Ishikawa (cell line): Measurements from ENCODE around the gene HLCS.
A peak's percentile ranks its signal among the peaks of the same experiment; 100 is the strongest.

Experiments used
- CEBPB ChIP-seq: IDR thresholded peaks from 2 replicates; pipeline ENCODE4 v1.6.1; 2012
- CREB1 ChIP-seq: IDR thresholded peaks from 2 replicates; pipeline ENCODE4 v1.6.1; 2012; ENCODE audit warnings: low read depth
- EGR1 ChIP-seq: IDR thresholded peaks from 2 replicates; pipeline ENCODE4 v1.6.1; 2012
- EP300 ChIP-seq: IDR thresholded peaks from 2 replicates; pipeline ENCODE4 v1.6.1; 2012; ENCODE audit warnings: borderline replicate concordance
- FOXM1 ChIP-seq: IDR thresholded peaks from 2 replicates; pipeline ENCODE4 v1.6.1; 2012; ENCODE audit warnings: low read depth, borderline replicate concordance
- NFIC ChIP-seq: IDR thresholded peaks from 2 replicates; pipeline ENCODE4 v1.6.1; 2012
- RAD21 ChIP-seq: IDR thresholded peaks from 2 replicates; pipeline ENCODE4 v1.6.1; 2012; ENCODE audit warnings: low read depth
- REST ChIP-seq: IDR thresholded peaks from 2 replicates; pipeline ENCODE4 v1.6.1; 2012; ENCODE audit warnings: low read depth, mild to moderate bottlenecking
- TAF1 ChIP-seq: IDR thresholded peaks from 2 replicates; pipeline ENCODE4 v1.6.1; 2012; ENCODE audit warnings: low read depth, mild to moderate bottlenecking
- TCF12 ChIP-seq: IDR thresholded peaks from 2 replicates; pipeline ENCODE4 v1.6.1; 2012; ENCODE audit warnings: low read depth
- TEAD4 ChIP-seq: IDR thresholded peaks from 2 replicates; pipeline ENCODE4 v1.6.1; 2012
- USF1 ChIP-seq: IDR thresholded peaks from 2 replicates; pipeline ENCODE4 v1.6.1; 2012
- YY1 ChIP-seq: IDR thresholded peaks from 2 replicates; pipeline ENCODE4 v1.6.1; 2012; ENCODE audit warnings: low read depth
- ZBTB7A ChIP-seq: IDR thresholded peaks from 2 replicates; pipeline ENCODE4 v1.6.1; 2012; ENCODE audit warnings: low read depth
- TF ChIP-seq, protein P1 (sequence below): IDR thresholded peaks from 2 replicates; pipeline ENCODE4 v1.6.1; 2012

Gene HLCS

DNA sequence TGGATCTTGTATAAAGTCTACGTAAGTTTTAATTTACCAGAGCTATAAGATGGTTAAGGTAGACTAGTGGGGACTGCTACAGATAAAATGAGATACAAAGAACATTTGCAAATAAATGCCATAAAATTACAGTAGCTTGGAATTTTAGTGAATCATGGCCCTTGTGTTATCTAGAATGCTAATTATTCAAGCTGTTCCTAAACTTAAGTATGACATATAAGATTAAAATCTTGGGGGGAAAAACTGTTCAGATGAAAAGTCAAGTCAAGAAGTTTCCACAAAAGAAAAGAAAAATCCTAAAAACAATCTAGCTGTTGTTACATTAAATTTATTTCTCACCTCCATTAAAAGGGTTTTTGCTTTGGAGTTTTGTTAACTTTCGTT lies 215.9 kb downstream of the HLCS start:
- no peak for TF ChIP-seq EGR1
- TF ChIP-seq TCF12: no peak
- TF ChIP-seq ZBTB7A: no peak
- no peak for TF ChIP-seq USF1
- no peak for TF ChIP-seq CEBPB
- TF ChIP-seq NFIC: no peak
- TF ChIP-seq REST: no peak
- TF ChIP-seq RAD21: no peak
- TF ChIP-seq, protein P1, sequence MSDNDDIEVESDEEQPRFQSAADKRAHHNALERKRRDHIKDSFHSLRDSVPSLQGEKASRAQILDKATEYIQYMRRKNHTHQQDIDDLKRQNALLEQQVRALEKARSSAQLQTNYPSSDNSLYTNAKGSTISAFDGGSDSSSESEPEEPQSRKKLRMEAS: no peak
- no peak for TF ChIP-seq TAF1
- TF ChIP-seq CREB1: no peak
- no peak for TF ChIP-seq FOXM1
- no peak for TF ChIP-seq EP300
- TF ChIP-seq YY1: no peak
- TF ChIP-seq TEAD4: no peak

- no peak for TF ChIP-seq CEBPB
- no peak for TF ChIP-seq TEAD4
- no peak for TF ChIP-seq EP300
- no peak for TF ChIP-seq NFIC
- no peak for TF ChIP-seq ZBTB7A
- no peak for TF ChIP-seq TAF1
- no peak for TF ChIP-seq REST
- TF ChIP-seq, protein P1: no peak
These were observed 216.4 kb downstream of the HLCS start for GRCh38 chr21:36749935-36750575.

DNA sequence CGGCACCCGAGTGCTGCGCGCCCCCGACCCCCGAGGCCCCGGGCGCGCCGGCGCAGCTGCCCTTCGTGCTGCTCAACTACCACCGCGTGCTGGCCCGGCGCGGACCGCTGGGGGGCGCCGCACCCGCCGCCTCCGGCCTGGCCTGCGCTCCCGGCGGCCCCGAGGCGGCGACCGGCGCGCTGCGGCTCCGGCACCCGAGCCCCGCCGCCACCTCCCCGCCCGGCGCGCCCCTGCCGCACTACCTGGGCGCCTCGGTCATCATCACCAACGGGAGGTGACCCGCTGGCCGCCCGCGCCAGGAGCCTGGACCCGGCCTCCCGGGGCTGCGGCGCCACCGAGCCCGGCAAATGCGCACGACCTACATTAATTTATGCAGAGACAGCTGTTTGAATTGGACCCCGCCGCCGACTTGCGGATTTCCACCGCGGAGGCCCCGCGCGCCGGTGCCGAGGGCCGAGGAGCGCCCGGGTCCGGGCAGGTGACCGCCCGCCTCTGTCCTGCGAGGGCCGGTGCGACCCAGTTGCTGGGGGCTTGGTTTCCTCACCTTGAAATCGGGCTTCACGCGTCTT lies 218.6 kb downstream of the HLCS start:
- no peak for TF ChIP-seq CREB1
- TF ChIP-seq EGR1: no peak
- TF ChIP-seq USF1: no peak
- TF ChIP-seq CEBPB: no peak
- TF ChIP-seq FOXM1: no peak
- peak; percentile 32; the same call in 1 of the 2 replicates for TF ChIP-seq RAD21
- TF ChIP-seq, protein P1: peak; percentile 44; the same call in 1 of the 2 replicates
- no peak for TF ChIP-seq YY1
- no peak for TF ChIP-seq TAF1

GRCh38 chr21:36747041-36747814 lies 219.2 kb downstream of the HLCS start:
- TF ChIP-seq USF1 (no peak), FOXM1 (no peak), TCF12 (no peak), ZBTB7A (peak; percentile 66), REST (no peak), EGR1 (peak; percentile 93), NFIC (no peak)
